OCI-LY7 (cell line): Measurements from ENCODE around the gene CD69. TPM values are rescaled to one million over a fixed set of nuclear protein-coding genes. Genes with fewer than 3 reads are reported as not detected.

Experiments used
- BruUV-seq: library from RNA; stranded (reverse); fragments of 400-500 nt; replicated peaks from 2 replicates; lab custom pipeline; 2021; lab: Mats Ljungman, UMichigan
- CTCF ChIA-PET: fragments of 300-600 bp; sonication (Branson Sonifier 250); formaldehyde crosslinking; loops from one replicate; lab custom pipeline; 2022; ENCODE audit warnings: antibody characterized with exemption; ENCODE audit not compliant: unreplicated experiment; lab: Charles Lee
- POLR2A ChIA-PET: fragments of 300-600 bp; sonication (Branson Sonifier 250); formaldehyde crosslinking; loops from one replicate; lab custom pipeline; 2022; ENCODE audit warnings: antibody characterized with exemption; lab: Charles Lee
- DNase-seq: peaks from one replicate; pipeline ENCODE4 v3.0.0-alpha.2; 2015; ENCODE audit warnings: low spot score
- H2AFZ ChIP-seq: fragments of 200-600 bp; sonication (generic), shearing (Covaris generic); 2 replicates; pipeline ENCODE4 v1.6.1; 2014; ENCODE audit warnings: mild to moderate bottlenecking, antibody characterized with exemption, low read length, moderate library complexity
- H3K27ac ChIP-seq: fragments of 200-600 bp; sonication (generic); 2 replicates; pipeline ENCODE4 v1.5.1; 2014; ENCODE audit warnings: mixed run types, low read depth, mild to moderate bottlenecking, moderate library complexity, low read length, inconsistent platforms; ENCODE audit not compliant: poor library complexity, severe bottlenecking
- H3K36me3 ChIP-seq: fragments of 200-600 bp; sonication (generic); 2 replicates; pipeline ENCODE4 v1.6.1; 2014; ENCODE audit warnings: mild to moderate bottlenecking, antibody characterized with exemption, low read length, moderate library complexity, mixed read lengths; ENCODE audit not compliant: insufficient read depth
- H3K4me1 ChIP-seq: fragments of 200-600 bp; sonication (generic); 2 replicates; pipeline ENCODE4 v1.5.1; 2014; ENCODE audit warnings: mild to moderate bottlenecking, low read length; ENCODE audit not compliant: insufficient read depth, poor library complexity, severe bottlenecking
- H3K4me2 ChIP-seq: fragments of 200-600 bp; sonication (generic); 2 replicates; pipeline ENCODE4 v1.6.1; 2014; ENCODE audit warnings: mild to moderate bottlenecking, low read length
- H3K4me3 ChIP-seq: fragments of 200-600 bp; sonication (generic); 2 replicates; pipeline ENCODE4 v1.5.1; 2014; ENCODE audit warnings: mild to moderate bottlenecking, low read depth, low read length; ENCODE audit not compliant: poor library complexity, severe bottlenecking
- H3K79me2 ChIP-seq: fragments of 200-600 bp; sonication (generic); 2 replicates; pipeline ENCODE4 v1.6.1; 2016; ENCODE audit warnings: low read depth, mild to moderate bottlenecking, low read length, moderate library complexity, mixed read lengths; ENCODE audit not compliant: insufficient read depth
- H3K9me2 ChIP-seq: fragments of 200-600 bp; sonication (generic); 2 replicates; pipeline ENCODE4 v1.6.1; 2016; ENCODE audit warnings: mild to moderate bottlenecking, low read length, mixed read lengths; ENCODE audit not compliant: insufficient read depth
- H3K9me3 ChIP-seq: fragments of 200-600 bp; sonication (generic); 2 replicates; pipeline ENCODE4 v1.6.1; 2014; ENCODE audit warnings: mild to moderate bottlenecking, mixed run types, low read length, mixed read lengths
- H4K20me1 ChIP-seq: fragments of 200-600 bp; sonication (generic); 2 replicates; pipeline ENCODE4 v1.6.1; 2014; ENCODE audit warnings: mild to moderate bottlenecking, antibody characterized with exemption, low read length, moderate library complexity, mixed read lengths; ENCODE audit not compliant: insufficient read depth
- EZH2phosphoT487 ChIP-seq: fragments of 200-600 bp; sonication (generic); IDR thresholded peaks from 2 replicates; pipeline ENCODE4 v1.6.1; 2018; ENCODE audit warnings: low read depth, borderline replicate concordance, mild to moderate bottlenecking, mixed run types, antibody characterized with exemption, low read length, moderate library complexity, mixed read lengths
- intact Hi-C: fragments of 100-400 bp; cut with micrococcal nuclease; formaldehyde crosslinking; loops from one replicate; pipeline ENCODE4 v1.10.0; 2022; ENCODE audit not compliant: unreplicated experiment
- total RNA-seq, 2 experiments: library from RNA; depleted of rRNA in 1 of 2; stranded (reverse); fragments of >200 nt in 1 of 2; shearing (Covaris generic) in 1 of 2; gene quantifications; 2 replicates each; pipeline ENCODE4 v1.2.3, GENCODE V29; 2014 to 2022
- TF ChIP-seq, protein P1 (sequence below): fragments of 200-600 bp; sonication (generic); conservative IDR thresholded peaks from 2 replicates; pipeline ENCODE4 v1.5.1; 2014; ENCODE audit warnings: mild to moderate bottlenecking, antibody characterized with exemption, low read length, moderate library complexity, mixed read lengths

Gene CD69
- total RNA-seq, 2 experiments from 2014 or later, result 10.3 to 12.3 TPM

GRCh38 chr12:9786726-9787717 lies 26.3 kb upstream of the CD69 start:
- CTCF ChIA-PET, result no interaction called here
- TF ChIP-seq EZH2phosphoT487, result no peak
- TF ChIP-seq, protein P1, sequence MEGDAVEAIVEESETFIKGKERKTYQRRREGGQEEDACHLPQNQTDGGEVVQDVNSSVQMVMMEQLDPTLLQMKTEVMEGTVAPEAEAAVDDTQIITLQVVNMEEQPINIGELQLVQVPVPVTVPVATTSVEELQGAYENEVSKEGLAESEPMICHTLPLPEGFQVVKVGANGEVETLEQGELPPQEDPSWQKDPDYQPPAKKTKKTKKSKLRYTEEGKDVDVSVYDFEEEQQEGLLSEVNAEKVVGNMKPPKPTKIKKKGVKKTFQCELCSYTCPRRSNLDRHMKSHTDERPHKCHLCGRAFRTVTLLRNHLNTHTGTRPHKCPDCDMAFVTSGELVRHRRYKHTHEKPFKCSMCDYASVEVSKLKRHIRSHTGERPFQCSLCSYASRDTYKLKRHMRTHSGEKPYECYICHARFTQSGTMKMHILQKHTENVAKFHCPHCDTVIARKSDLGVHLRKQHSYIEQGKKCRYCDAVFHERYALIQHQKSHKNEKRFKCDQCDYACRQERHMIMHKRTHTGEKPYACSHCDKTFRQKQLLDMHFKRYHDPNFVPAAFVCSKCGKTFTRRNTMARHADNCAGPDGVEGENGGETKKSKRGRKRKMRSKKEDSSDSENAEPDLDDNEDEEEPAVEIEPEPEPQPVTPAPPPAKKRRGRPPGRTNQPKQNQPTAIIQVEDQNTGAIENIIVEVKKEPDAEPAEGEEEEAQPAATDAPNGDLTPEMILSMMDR, result no peak
- POLR2A ChIA-PET, result no interaction called here

DNA sequence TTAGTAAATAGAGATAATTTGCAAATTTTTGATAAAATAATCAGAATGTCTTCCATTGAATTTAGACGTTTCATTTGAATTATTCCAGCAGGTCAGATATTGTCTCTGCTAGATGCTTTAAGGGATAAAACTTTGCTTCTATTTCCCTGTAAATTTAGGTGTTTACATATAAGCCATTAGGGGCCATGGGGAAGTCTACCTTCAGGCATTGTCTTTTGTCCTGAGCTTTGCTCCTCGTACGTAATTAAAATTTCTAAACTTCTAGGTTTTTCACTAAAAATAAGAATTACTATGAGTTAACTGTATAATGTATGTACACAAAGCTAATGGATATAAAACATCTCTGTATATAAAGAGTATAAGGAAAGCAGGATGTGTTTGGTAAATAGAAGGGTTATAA lies 24.1 kb upstream of the CD69 start:
- Histone ChIP-seq H3K4me2 (no peak overlapping the region), H3K9me2 (no peaks in the 10 kb centered on the region), H3K36me3 (no peaks in the 10 kb centered on the region), H3K79me2 (no peaks in the 10 kb centered on the region), H2AFZ (no peak overlapping the region), H3K4me3 (no peak overlapping the region), H3K9me3 (no peaks in the 10 kb centered on the region; the same call in 1 of the 2 replicates), H4K20me1 (no peaks in the 10 kb centered on the region), H3K4me1 (no peaks in the 10 kb centered on the region), H3K27ac (no peak overlapping the region)
- BruUV-seq, result no TSS peak
- TF ChIP-seq, protein P1, result no peak
- no peak for TF ChIP-seq EZH2phosphoT487
- DNase-seq, result no peak
- intact Hi-C loops, result no loop called here
- CTCF ChIA-PET, result no interaction called here
- POLR2A ChIA-PET, result interaction anchor here (0.6 kb wide), 2 partner anchors 300 to 446 kb away, joined by 3 read pairs; no protein-coding TSS in a partner anchor

More at GRCh38 chr12:9786726-9787717, 26.3 kb upstream of the CD69 start:
- Histone ChIP-seq H3K9me2 (no peaks in the 10 kb centered on the region), H3K9me3 (no peaks in the 10 kb centered on the region; the same call in 1 of the 2 replicates), H3K4me1 (no peaks in the 10 kb centered on the region), H3K4me3 (no peak overlapping the region), H3K36me3 (no peaks in the 10 kb centered on the region), H3K79me2 (no peaks in the 10 kb centered on the region), H4K20me1 (no peaks in the 10 kb centered on the region), H3K4me2 (no peak overlapping the region), H2AFZ (no peak overlapping the region), H3K27ac (no peak overlapping the region)
- no peak for DNase-seq
- intact Hi-C loops, result no loop called here
- BruUV-seq, result no TSS peak

DNA sequence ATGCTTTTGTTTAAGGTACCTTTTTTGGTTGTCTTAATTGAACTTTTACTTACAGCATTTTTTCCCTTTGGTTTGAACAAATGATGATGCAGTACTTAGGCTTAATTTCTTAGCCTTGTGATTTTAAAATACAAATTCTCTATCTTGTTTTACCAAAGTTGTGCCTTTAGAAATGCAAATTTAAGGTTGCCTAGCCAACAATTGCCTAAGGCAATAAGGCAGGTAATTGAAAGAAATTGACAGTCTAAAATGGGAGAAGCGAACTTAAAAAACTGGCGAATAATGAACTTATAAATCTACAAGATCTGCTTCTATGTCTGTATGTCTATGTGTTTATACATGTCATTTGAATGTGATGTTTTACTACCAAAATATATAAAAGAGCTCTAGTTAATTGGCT lies 23.6 kb upstream of the CD69 start:
- CTCF ChIA-PET, result no interaction called here
- TF ChIP-seq EZH2phosphoT487, result no peak
- TF ChIP-seq, protein P1, result no peak
- BruUV-seq, result no TSS peak
- intact Hi-C loops, result no loop called here
- POLR2A ChIA-PET, result interaction anchor here (0.6 to 1.4 kb wide), 3 partner anchors 10 to 446 kb away, joined by 3 to 5 read pairs (median 3); no protein-coding TSS in a partner anchor
- Histone ChIP-seq H3K4me1 (peaks cover 4% of the 10 kb centered on the region), H3K27ac (no peak overlapping the region), H3K9me3 (no peaks in the 10 kb centered on the region; the same call in 1 of the 2 replicates), H3K36me3 (no peaks in the 10 kb centered on the region), H2AFZ (no peak overlapping the region), H3K9me2 (no peaks in the 10 kb centered on the region), H3K79me2 (no peaks in the 10 kb centered on the region), H3K4me3 (no peak overlapping the region), H4K20me1 (no peaks in the 10 kb centered on the region), H3K4me2 (no peak overlapping the region)
- DNase-seq, result no peak
